Upper lobe of left lung (tissue), 4 donors: ENCODE measurements around the gene KHNYN.

Experiments used
- CTCF ChIP-seq, 6 experiments: fragments of 450-650 bp in 4 of 6; fragments of 200-600 bp in 2 of 6; sonication (generic) in 2 of 6; IDR thresholded peaks; one replicate each; pipeline ENCODE4 v1.5.1; 2016 to 2019; ENCODE audit warnings: antibody characterized with exemption in 6 of 6
- EP300 ChIP-seq, 4 donors: sonication (generic); formaldehyde crosslinking; IDR thresholded peaks; one replicate each; pipeline ENCODE4 v1.5.1; 2017; ENCODE audit warnings: antibody characterized with exemption in 4 of 4, control low read depth in 2 of 4
- POLR2A ChIP-seq, 4 donors: fragments of 450-650 bp; IDR thresholded peaks; one replicate each; pipeline ENCODE4 v1.5.1; 2016 to 2017; ENCODE audit warnings: antibody characterized with exemption in 4 of 4, mild to moderate bottlenecking in 2 of 4

- no peak for TF ChIP-seq EP300 (IDR thresholded peaks at IDR 0.05)
- no peak for TF ChIP-seq CTCF (IDR thresholded peaks at IDR 0.05)
- TF ChIP-seq POLR2A (IDR thresholded peaks at IDR 0.05): no peak
Measured at GRCh38 chr14:24399999-24400718, 29.6 kb upstream of the KHNYN start.
